Amniotic epithelial cell (primary cell): ENCODE measurements around the gene ENOPH1.
"Not testable (repeated sequence)": the region's sequence is repeated elsewhere in the genome, so short reads cannot be mapped to it uniquely, and the experiment has no call there.

Source experiments
- DNase-seq: peaks from one replicate; pipeline ENCODE4 v3.0.0-alpha.2; 2010; ENCODE audit warnings: low read depth

The ENOPH1 gene

GRCh38 chr4:82469791-82470345 is 39.5 kb downstream of the ENOPH1 start:
- peak; percentile 43 for DNase-seq

GRCh38 chr4:82473080-82473479 is 42.7 kb downstream of the ENOPH1 start:
- not testable (repeated sequence) for DNase-seq

DNA sequence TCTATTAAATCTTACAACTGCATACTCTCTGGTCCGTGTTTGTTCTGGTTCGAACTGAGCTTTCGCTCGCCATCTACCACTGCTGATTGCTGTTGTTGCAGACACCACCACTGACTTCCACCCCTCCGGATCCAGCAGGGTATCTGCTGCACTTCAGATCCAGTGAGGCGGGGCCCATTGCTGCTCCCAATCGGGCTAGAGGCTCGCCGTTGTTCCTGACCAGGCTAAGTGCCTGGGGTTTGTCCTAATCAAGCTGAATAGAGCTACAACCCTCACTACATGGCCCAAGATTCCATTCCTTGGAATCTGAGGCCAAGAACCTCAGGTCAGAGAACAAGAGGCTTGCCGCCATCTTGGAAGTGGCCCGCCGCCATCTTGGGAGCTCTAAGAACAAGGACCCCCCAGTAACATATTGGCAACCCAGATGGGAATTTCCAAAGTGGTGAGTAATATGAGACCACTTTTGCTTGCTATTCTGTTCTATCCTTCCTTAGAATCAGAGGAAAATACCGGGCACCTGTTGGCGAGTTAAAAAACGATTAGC is 43.3 kb downstream of the ENOPH1 start:
- no peak for DNase-seq

DNA sequence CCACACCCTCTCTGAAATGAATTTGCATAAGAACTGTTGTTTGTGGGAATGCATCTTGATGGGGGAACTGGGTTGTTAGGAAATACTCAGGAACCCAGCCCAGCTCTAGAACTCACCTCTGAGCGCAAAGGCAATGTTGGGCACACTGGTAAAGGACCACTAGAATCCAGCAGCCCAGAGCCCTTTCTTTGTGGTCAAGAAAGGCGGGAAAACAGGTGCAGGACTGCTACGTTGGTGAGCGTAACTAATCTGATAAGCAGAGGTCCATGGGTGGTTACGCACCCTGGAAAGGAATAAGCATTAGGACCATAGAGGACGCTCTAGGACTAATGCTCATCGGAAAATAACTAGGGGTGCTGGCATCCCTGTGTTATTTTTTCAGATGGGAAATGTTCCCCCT is 45.5 kb downstream of the ENOPH1 start:
- not testable (repeated sequence) for DNase-seq

DNA sequence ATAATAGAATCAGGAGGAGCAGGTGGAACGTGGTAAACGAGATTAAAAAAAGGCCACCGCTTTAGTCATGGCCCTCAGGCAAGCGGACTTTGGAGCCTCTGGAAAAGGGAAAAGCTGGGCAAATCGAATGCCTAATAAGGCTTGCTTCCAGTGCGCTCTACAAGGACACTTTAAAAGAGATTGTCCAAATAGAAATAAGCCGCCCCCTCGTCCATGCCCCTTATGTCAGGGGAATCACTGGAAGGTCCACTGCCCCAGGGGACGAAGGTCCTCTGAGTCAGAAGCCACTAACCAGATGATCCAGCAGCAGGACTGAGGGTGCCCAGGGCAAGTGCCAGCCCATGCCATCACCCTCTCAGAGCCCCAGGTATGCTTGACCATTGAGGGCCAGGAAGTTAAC is 47.1 kb downstream of the ENOPH1 start:
- DNase-seq = not testable (repeated sequence)

DNA sequence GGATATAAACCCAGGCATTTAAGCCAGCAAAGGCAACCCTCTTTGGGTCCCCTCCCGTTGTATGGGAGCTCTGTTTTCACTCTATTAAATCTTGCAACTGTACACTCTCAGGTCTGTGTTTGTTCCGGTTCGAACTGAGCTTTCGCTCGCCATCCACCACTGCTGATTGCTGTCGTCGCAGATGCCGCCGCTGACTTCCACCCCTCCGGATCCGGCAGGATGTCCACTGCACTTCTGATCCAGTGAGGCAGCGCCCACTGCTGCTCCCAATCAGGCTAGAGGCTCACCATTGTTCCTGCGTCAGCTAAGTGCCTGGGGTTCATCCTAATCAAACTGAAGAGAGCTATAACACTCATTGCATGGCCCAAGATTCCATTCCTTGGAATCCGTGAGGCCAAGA is 49.2 kb downstream of the ENOPH1 start:
- no peak for DNase-seq

DNA sequence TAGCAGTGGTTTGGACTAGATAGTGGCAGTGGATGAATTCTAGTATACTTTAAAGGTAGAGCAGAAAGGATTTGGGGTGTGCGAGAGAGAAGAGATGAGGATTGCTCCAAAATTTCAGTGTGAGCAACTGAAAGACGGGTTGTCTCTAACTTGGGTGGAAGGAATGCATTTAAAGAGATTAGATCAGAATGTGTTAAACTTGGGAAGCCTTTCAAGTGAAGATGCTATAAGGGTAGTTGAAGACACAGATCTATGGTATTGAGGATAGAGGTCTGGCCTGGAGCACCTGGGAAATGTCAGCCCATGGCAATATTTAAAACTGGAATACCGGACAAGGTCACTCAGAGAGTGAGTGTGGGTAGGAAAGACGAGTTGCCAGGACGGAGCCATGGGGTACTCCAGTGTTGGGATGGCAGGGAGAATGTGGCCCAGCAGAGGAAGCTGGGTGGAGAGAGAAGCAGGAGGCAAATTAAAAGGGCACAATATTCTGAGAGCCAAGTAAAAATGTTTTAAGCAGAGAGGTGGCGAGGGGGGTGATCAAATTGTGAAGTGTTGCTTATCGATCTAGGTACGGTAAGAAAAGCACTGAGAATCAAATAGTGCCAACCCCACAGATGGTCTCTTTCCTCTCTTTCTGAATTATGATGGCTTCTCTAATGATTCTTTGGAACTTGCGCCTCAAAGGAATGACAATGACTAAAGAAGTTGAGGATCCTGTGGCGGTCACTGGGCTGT is 50.5 kb downstream of the ENOPH1 start:
- DNase-seq = no peak

DNA sequence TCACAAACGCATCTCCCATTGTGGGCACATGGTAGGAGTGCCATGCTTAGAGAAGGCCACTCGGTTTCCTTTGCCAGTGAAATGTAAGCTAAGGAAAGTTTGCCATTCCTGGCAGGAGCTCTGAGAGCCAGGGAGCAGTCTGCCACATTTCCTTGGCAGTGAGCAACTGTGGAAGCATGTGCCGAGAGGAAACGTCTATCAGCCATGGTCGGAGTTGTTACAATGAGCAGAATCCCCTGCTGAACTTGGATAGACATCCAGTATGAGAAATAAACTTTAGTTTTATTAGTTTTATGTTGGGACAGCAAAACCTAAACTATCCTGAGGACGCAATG is 51.1 kb downstream of the ENOPH1 start:
- no peak for DNase-seq

GRCh38 chr4:82482387-82482786 is 52.0 kb downstream of the ENOPH1 start:
- no peak for DNase-seq

DNA sequence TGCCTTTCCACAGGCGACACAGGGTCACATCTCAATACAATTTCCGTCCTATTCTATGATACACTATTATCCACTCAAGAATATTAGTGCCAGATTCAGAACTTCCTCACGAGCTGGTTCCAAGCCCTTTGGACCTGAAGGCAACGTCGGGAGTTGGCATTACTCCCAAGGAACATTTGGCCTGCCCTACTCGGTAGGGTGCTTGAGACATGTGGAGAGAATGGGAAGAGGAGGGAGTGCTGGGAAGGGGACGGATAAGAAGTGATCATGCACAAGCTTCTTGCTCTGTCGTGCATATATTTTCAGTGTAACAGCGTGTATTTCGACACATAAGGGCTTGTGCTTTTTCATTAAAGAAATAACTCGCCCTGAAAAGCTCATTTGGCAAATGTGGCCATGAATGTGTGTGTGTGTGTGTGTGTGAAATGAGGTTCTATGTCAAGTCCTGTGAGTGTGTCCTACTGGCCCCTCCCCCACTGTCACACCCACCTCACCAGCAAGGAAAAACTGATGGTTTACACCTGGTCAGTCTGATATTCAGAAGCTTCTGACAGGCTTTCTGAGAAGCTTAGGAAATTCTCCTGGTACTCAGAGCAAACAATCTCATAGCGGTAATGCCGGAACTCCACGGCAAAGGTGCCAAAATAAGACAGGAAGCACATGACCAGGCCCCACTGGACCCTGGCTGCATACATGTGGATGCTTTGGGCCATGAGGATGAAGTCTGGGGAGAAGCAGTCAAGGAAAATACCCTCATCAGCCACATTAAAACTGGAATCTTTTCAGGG is 54.8 kb downstream of the ENOPH1 start:
- no peak for DNase-seq

DNA sequence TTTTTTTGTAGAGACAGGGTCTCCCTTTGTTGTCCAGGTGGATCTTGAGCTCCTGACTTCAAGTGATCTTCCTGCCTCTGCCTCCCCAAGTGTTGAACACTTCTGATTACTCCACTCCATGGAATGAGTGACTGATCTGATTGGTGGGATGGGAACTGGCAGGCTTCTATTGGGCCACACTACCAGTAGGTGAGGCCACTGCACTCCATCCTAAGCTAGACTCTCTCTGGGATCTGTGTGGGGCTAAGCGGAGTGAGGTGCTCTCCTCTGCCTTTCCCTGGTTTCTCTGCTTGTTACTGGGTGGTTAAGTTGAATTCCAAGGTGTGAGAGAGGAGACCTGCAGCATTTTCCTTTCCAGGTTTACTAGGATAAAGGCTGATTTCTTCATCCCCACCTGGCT is 58.7 kb downstream of the ENOPH1 start:
- no peak for DNase-seq

DNA sequence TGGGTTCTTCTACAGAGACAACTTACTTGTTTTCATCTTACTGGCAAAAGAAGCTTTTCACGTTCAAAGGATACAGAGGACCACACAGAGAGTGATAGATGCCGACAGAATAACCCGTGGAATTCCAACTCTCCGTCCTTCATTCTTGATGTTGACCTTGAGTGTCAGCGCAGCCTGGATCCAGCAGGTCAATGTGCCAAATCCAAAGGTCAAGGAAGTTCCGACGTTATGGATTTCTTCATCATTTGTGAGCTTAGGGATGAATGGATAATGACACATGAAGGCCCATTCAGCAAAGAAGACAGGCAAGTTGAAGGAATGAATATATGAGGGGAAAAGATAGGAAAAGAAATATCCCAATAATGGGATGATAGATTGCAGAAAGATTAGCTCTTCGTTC is 59.6 kb downstream of the ENOPH1 start:
- no peak for DNase-seq

GRCh38 chr4:82491251-82491960 is 61.0 kb downstream of the ENOPH1 start:
- DNase-seq = no peak

DNA sequence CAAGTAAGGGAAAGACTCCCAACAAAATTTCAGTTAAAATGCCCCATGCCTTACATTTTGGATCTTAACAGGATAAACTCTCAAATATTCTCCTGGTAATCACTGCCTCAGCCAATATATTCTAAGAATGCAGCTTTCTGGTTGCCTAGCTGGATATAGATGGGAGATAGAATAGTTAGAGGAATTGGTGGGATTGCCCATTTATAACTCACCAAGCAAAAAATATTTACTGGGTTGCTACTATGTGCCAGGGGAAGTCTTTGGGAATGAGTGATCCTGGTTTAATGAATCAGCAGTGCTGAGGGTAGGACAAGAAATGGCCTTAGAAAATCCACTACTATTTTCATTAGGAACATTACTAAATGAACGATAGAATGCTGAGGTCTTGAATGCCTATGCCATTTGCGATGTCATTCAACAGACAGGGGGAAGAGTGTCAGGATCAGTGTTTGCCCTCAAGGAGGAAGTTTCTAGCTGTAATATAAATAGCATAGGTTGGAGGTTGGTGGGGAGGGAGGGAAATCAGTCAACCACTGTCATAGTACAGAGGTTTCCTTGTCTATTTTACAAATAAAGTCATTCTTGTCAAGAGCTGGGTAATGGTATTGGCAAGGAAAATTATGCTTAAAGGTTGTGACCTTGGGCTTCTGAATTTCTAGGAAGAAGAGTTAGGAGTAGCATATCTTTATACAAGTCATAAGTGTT is 63.5 kb downstream of the ENOPH1 start:
- DNase-seq = no peak

GRCh38 chr4:82495666-82496065 is 65.3 kb downstream of the ENOPH1 start:
- no peak for DNase-seq

DNA sequence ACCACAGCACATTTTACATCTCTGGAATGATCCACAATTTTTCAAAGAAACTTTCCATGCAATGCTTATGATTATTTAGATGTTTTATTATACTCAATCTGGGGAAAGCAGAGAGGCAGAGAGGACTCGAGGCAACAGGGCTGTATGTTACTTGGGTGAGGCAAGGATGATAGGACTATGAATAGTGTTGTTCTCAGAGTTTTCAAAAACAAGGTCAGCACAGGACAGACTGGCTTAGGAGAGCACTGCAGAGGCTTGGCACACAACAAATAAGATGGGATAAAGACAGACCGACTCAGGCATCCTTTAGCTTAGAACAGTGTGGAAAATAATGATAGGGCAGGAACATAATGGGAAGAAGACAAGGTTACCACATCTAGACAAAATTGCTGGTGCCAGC is 66.0 kb downstream of the ENOPH1 start:
- no peak for DNase-seq

- peak; percentile 6 for DNase-seq
Measured at GRCh38 chr4:82499738-82500434, 69.5 kb downstream of the ENOPH1 start.

DNA sequence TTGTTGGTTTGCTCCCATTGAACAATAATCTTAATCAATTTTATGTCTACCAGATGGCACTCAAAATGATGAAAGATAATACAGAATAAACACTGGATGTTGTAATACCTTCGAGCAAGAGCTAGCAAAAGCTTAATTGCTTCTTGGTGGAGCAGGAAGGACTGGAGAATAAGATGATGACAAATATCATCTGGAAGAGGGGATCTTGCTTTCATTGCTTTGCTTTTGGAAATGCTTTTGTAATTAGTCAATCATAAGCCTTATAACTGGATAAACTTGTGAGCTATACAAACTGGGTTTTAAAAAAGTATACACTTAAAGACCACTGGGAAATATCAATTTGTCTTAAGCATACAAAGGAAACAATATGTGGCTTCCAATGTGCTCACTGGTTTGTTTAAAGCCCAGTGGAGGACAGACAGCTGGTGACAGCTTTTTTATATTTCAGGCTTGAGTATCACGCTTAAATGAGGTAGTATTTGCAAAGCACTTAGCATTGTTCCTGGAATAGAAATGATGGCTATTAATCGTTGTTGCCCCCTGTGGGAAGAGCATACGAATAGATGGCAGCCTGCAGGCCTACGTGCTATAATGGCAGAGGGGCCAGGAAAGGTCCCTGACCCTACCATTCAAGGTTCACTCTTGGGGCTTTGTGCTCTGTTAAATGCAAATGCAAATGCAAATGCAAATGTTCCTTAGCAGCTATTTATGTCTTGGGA is 70.2 kb downstream of the ENOPH1 start:
- peak; percentile 12 for DNase-seq

- no peak for DNase-seq
Measured at GRCh38 chr4:82501154-82501442, 70.7 kb downstream of the ENOPH1 start.

- no peak for DNase-seq
Measured at GRCh38 chr4:82508011-82508410, 77.6 kb downstream of the ENOPH1 start.
